ENCODE measurements around the gene DCAF8. TPM values are rescaled to one million over a fixed set of nuclear protein-coding genes. Genes with fewer than 3 reads are reported as not detected.

The DCAF8 gene
- total and polyA plus RNA-seq, 2 donors (not counting 3 experiments of a cell fraction or from before 2014, with no cell fraction given): 85.5 to 106 TPM

GRCh38 chr1:160227561-160227960, 34.8 kb downstream of the DCAF8 start:
- intact Hi-C loops (cut with micrococcal nuclease): no loop called here
- H3K27me3 ChIP-seq (ENCODE audit: control insufficient read depth in 2 of 2, insufficient read depth in 2 of 2, low read length in 2 of 2): no peaks in the 10 kb centered on the region
- H3K9me3 ChIP-seq (replicated peaks; ENCODE audit: control insufficient read depth, insufficient read depth, low read length): no peaks in the 10 kb centered on the region
- BruUV-seq (replicated peaks): no TSS peak
- H3K9me1 ChIP-seq (replicated peaks; ENCODE audit: control insufficient read depth, extremely low read depth, insufficient read depth, low read length): no peaks in the 10 kb centered on the region
- TF ChIP-seq CTCF (IDR thresholded peaks at IDR 0.05; ENCODE audit: extremely low read depth in 1 of 2, insufficient read depth in 1 of 2, low read depth in 1 of 2, low read length in 2 of 2): no peak
- no peak for TF ChIP-seq MYC (IDR thresholded peaks at IDR 0.05; ENCODE audit: low read depth, low read length)
- no peak for TF ChIP-seq POLR2AphosphoS5 (IDR thresholded peaks at IDR 0.05; ENCODE audit: insufficient read depth, low read depth, low read length)
- TF ChIP-seq, protein P1, sequence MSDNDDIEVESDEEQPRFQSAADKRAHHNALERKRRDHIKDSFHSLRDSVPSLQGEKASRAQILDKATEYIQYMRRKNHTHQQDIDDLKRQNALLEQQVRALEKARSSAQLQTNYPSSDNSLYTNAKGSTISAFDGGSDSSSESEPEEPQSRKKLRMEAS (IDR thresholded peaks at IDR 0.05; ENCODE audit: insufficient read depth, insufficient read length): no peak
- no peak for TF ChIP-seq GATA2 (IDR thresholded peaks at IDR 0.05; ENCODE audit: insufficient read depth, insufficient read length, low read depth, low read length)
- no peak for TF ChIP-seq JUN (IDR thresholded peaks at IDR 0.05; ENCODE audit: borderline replicate concordance, insufficient read depth, insufficient read length, low read depth)
- no peak for TF ChIP-seq EZH2 (IDR thresholded peaks at IDR 0.05; ENCODE audit: borderline replicate concordance, low read depth, low read length, severe bottlenecking)
- no peak for TF ChIP-seq POLR2A (IDR thresholded peaks at IDR 0.05; ENCODE audit: low read depth, low read length)
- no peak for TF ChIP-seq FOS (IDR thresholded peaks at IDR 0.05; ENCODE audit: borderline replicate concordance, insufficient read depth, low read length)
- FAIRE-seq (no peak), DNase-seq (ENCODE audit: low read depth, low spot score) (no peak)
- H3K4me2 ChIP-seq (ENCODE audit: insufficient read depth, low read length): no peak overlapping the region
- H2AFZ ChIP-seq (ENCODE audit: low read depth, low read length): no peak overlapping the region
- no peak overlapping the region for H3K4me3 ChIP-seq (replicated peaks in 1 of 3; ENCODE audit: insufficient read depth in 1 of 3, low read depth in 1 of 3, low read length in 3 of 3)
- no peaks in the 10 kb centered on the region for H4K20me1 ChIP-seq (replicated peaks; ENCODE audit: control insufficient read depth, extremely low read depth, insufficient read depth, low read length)
- no peak overlapping the region for H3K27ac ChIP-seq (ENCODE audit: insufficient read depth, low read depth, low read length)
- no peak overlapping the region for H3K9ac ChIP-seq (replicated peaks; ENCODE audit: extremely low read depth, insufficient read depth, low read length)
- H3K36me3 ChIP-seq (ENCODE audit: control insufficient read depth in 2 of 2, extremely low read depth in 1 of 2, insufficient read depth in 2 of 2, low read length in 2 of 2): peaks cover 37 to 41% of the 10 kb centered on the region in 2 experiments
- POLR2A ChIA-PET: interaction anchor here (1.4 kb wide), 1 partner anchor 16 kb away, joined by 3 read pairs; no protein-coding TSS in a partner anchor
- dilution Hi-C loops (cut with MboI; ENCODE audit: extremely low pct_ligation_motif_present, low sequenced_read_pairs): no loop called here
- no peaks in the 10 kb centered on the region for H3K4me1 ChIP-seq (ENCODE audit: control insufficient read depth, extremely low read depth, insufficient read depth, low read length)
- H3K79me2 ChIP-seq (ENCODE audit: control insufficient read depth, insufficient read depth, low read length): no peaks in the 10 kb centered on the region
- CTCF ChIA-PET: interaction anchor here (1.2 to 10.1 kb wide), 4 partner anchors 8 to 64 kb away, joined by 7 to 61 read pairs (median 22); no protein-coding TSS in a partner anchor

Measured in endothelial cell of umbilical vein (primary cell).